B cell (primary cell): ENCODE data around the gene TMEM255B. TPM values are rescaled to one million over a fixed set of nuclear protein-coding genes. Genes with fewer than 3 reads are reported as not detected.

Experiments
- ATAC-seq: fragments of 200-7000 bp; cut with Tn5 transposase; one replicate; pipeline ENCODE4 v1.10.0; 2021; ENCODE audit warnings: low read depth, mild to moderate bottlenecking, moderate number of reproducible peaks, moderate library complexity
- CTCF ChIA-PET: fragments of 350-600 bp; sonication (Branson Sonifier 250); formaldehyde crosslinking; loops from one replicate; lab custom pipeline; 2021; ENCODE audit warnings: antibody characterized with exemption, inconsistent platforms; lab: Charles Lee
- POLR2A ChIA-PET: fragments of 350-600 bp; sonication (Branson Sonifier 250); formaldehyde crosslinking; loops from one replicate; lab custom pipeline; 2021; ENCODE audit warnings: antibody characterized with exemption; lab: Charles Lee
- DNase-seq: peaks from one replicate; pipeline ENCODE4 v3.0.0; 2013
- H2AFZ ChIP-seq: 2 replicates; pipeline ENCODE4 v1.6.1; 2012; ENCODE audit warnings: mild to moderate bottlenecking, low read depth, low read length; ENCODE audit not compliant: insufficient read depth, poor library complexity, severe bottlenecking
- H3K27ac ChIP-seq, 2 donors: 1 replicate in 1 of 2; 2 replicates in 1 of 2; pipeline ENCODE4 v1.5.1; 2012 to 2013; ENCODE audit warnings: low read length in 2 of 2, mild to moderate bottlenecking in 2 of 2, moderate library complexity in 1 of 2
- H3K27me3 ChIP-seq, 4 experiments: fragments of 200-600 bp in 1 of 4; sonication (generic) in 1 of 4; replicated peaks in 1 of 4; 1 replicate in 2 of 4; 2 replicates in 2 of 4; pipeline versions ENCODE4 v1.6.1 to v1.7.0; 2013 to 2016; ENCODE audit warnings: low read length in 3 of 4, mild to moderate bottlenecking in 2 of 4, mixed read lengths in 1 of 4, moderate library complexity in 1 of 4; ENCODE audit not compliant: insufficient read depth in 4 of 4, control insufficient read depth in 3 of 4; ENCODE audit errors: control extremely low read depth in 1 of 4
- H3K36me3 ChIP-seq, 2 experiments: replicated peaks in 1 of 2; 1 replicate in 1 of 2; 2 replicates in 1 of 2; pipeline versions ENCODE4 v1.6.1 to v1.7.1; 2013; ENCODE audit warnings: low read length in 1 of 2; ENCODE audit not compliant: insufficient read depth in 2 of 2, control insufficient read depth in 1 of 2; ENCODE audit errors: control extremely low read depth in 1 of 2, extremely low read depth in 1 of 2
- H3K4me1 ChIP-seq, 2 donors: fragments of 200-600 bp in 1 of 2; sonication (generic) in 1 of 2; 1 replicate in 1 of 2; 2 replicates in 1 of 2; pipeline versions ENCODE4 v1.5.1 to v1.6.1; 2013 to 2017; ENCODE audit warnings: low read length in 2 of 2; ENCODE audit not compliant: control insufficient read depth in 2 of 2, insufficient read depth in 2 of 2
- H3K4me2 ChIP-seq: replicated peaks from 2 replicates; pipeline ENCODE3; 2012; ENCODE audit warnings: mild to moderate bottlenecking, low read depth, low read length; ENCODE audit not compliant: poor library complexity, severe bottlenecking
- H3K4me3 ChIP-seq, 5 experiments: fragments of 200-600 bp in 1 of 5; sonication (generic) in 1 of 5; 1 replicate in 3 of 5; 2 replicates in 2 of 5; pipeline versions ENCODE4 v1.5.1 to v1.7.0; 2011 to 2016; ENCODE audit warnings: low read length in 4 of 5, mild to moderate bottlenecking in 4 of 5, low read depth in 2 of 5, control low read depth in 1 of 5, moderate library complexity in 1 of 5; ENCODE audit not compliant: insufficient read depth in 1 of 5; ENCODE audit errors: control extremely low read depth in 1 of 5, extremely low read depth in 1 of 5
- H3K79me2 ChIP-seq: fragments of 200-600 bp; sonication (generic); one replicate; pipeline ENCODE4 v1.6.0; 2016; ENCODE audit warnings: low read length; ENCODE audit not compliant: control insufficient read depth, insufficient read depth
- H3K9ac ChIP-seq: fragments of 200-600 bp; sonication (generic); 2 replicates; pipeline ENCODE4 v1.6.1; 2017; ENCODE audit warnings: mild to moderate bottlenecking, low read length, moderate library complexity
- H3K9me3 ChIP-seq, 3 donors: one replicate each; pipeline versions ENCODE4 v1.6.1 to v1.7.1; 2013; ENCODE audit warnings: low read length in 2 of 3; ENCODE audit not compliant: control insufficient read depth in 2 of 3, insufficient read depth in 1 of 3; ENCODE audit errors: control extremely low read depth in 1 of 3
- H4K20me1 ChIP-seq: 2 replicates; pipeline ENCODE4 v1.6.0; 2012; ENCODE audit warnings: mild to moderate bottlenecking, low read length; ENCODE audit not compliant: insufficient read depth, control insufficient read depth, poor library complexity, severe bottlenecking
- H3K27ac Mint-ChIP-seq: one replicate; pipeline ENCODE4 v1.8.0; 2021; ENCODE audit warnings: mixed read lengths
- H3K27me3 Mint-ChIP-seq: one replicate; pipeline ENCODE4 v1.8.0; 2021; ENCODE audit warnings: mixed read lengths
- H3K4me1 Mint-ChIP-seq: one replicate; pipeline ENCODE4 v1.8.0; 2021; ENCODE audit warnings: mixed read lengths
- H3K4me3 Mint-ChIP-seq: one replicate; pipeline ENCODE4 v1.8.0; 2021; ENCODE audit warnings: mixed read lengths
- H3K9me3 Mint-ChIP-seq: one replicate; pipeline ENCODE4 v1.8.0; 2022; ENCODE audit warnings: mixed read lengths; ENCODE audit not compliant: insufficient read depth
- EZH2 ChIP-seq: IDR thresholded peaks from 2 replicates; pipeline ENCODE4 v1.6.1; 2012; ENCODE audit warnings: borderline replicate concordance, low read depth, mild to moderate bottlenecking, moderate library complexity, low read length; ENCODE audit not compliant: insufficient read depth, poor library complexity, severe bottlenecking
- WGBS: methylation state at CpG from one replicate; pipeline ENCODE4 v1.1.5; 2013; ENCODE audit warnings: missing lambda C conversion rate; ENCODE audit not compliant: insufficient coverage; 5-methylcytosine and 5-hydroxymethylcytosine counted together
- intact Hi-C: fragments of 100-400 bp; cut with micrococcal nuclease; formaldehyde crosslinking; loops from one replicate; pipeline ENCODE4 v1.10.0; 2022
- polyA plus RNA-seq: library from polyadenylated mRNA; depleted of rRNA; stranded (reverse); fragments of >200 nt; gene quantifications from 2 replicates; pipeline ENCODE4 v1.2.3, GENCODE V29; 2012
- total RNA-seq, 2 donors: library from RNA; stranded (reverse); fragments of 120-200 nt in 1 of 2; gene quantifications; 1 replicate in 1 of 2; 2 replicates in 1 of 2; pipeline versions ENCODE4 v1.2.3 to v1.2.4, GENCODE V29; 2013 to 2022
- TF ChIP-seq, protein P1 (sequence below): fragments of 200-600 bp; IDR thresholded peaks from one replicate; pipeline ENCODE4 v1.8.0; 2022; ENCODE audit warnings: antibody characterized with exemption, mild to moderate bottlenecking

Gene TMEM255B
- total and polyA plus RNA-seq, 2 donors (not counting 1 experiment from before 2014, with no cell fraction given) = 2.1 to 8.2 TPM

DNA sequence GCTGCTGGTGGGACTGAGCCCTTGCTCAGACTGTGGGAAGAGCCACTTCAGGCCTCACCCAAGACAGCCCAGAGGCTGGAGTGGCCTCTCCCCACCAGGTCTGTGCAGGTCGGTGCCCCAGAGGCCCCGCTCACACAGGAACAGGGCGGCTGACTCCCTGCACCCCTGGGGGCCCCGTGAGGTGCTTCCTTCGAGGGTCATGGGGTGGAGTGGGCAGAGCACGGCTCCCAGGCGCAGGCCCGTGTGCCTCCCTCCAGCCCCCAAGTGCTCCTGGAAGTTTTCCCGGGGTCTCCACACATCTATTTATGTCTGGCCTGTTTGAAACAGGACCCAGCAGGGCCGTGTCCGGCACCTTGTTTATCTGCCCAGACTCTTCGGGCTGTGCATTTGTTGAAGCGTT, 9.5 kb upstream of the TMEM255B start:
- DNase-seq (no peak), ATAC-seq (no peak)
- Histone ChIP-seq H3K79me2 (no peaks in the 10 kb centered on the region), H3K4me2 (no peak overlapping the region), H3K27me3 (no peaks in the 10 kb centered on the region), H3K4me3 (no peak overlapping the region), H3K36me3 (no peaks in the 10 kb centered on the region), H3K4me1 (no peaks in the 10 kb centered on the region), H3K27ac (no peak overlapping the region), H2AFZ (no peak overlapping the region), H3K9me3 (peaks cover 0 to 11% (median 2%) of the 10 kb centered on the region in 3 donors), H4K20me1 (no peaks in the 10 kb centered on the region), H3K9ac (no peak overlapping the region)
- TF ChIP-seq, protein P1, sequence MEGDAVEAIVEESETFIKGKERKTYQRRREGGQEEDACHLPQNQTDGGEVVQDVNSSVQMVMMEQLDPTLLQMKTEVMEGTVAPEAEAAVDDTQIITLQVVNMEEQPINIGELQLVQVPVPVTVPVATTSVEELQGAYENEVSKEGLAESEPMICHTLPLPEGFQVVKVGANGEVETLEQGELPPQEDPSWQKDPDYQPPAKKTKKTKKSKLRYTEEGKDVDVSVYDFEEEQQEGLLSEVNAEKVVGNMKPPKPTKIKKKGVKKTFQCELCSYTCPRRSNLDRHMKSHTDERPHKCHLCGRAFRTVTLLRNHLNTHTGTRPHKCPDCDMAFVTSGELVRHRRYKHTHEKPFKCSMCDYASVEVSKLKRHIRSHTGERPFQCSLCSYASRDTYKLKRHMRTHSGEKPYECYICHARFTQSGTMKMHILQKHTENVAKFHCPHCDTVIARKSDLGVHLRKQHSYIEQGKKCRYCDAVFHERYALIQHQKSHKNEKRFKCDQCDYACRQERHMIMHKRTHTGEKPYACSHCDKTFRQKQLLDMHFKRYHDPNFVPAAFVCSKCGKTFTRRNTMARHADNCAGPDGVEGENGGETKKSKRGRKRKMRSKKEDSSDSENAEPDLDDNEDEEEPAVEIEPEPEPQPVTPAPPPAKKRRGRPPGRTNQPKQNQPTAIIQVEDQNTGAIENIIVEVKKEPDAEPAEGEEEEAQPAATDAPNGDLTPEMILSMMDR = no peak
- TF ChIP-seq EZH2 = no peak
- Mint-ChIP-seq H3K4me1 (no peaks in the 10 kb centered on the region), H3K4me3 (no peak overlapping the region), H3K9me3 (no peaks in the 10 kb centered on the region), H3K27ac (no peak overlapping the region), H3K27me3 (no peaks in the 10 kb centered on the region)
- ChIA-PET POLR2A (no interaction called here), CTCF (no interaction called here)
- intact Hi-C loops = no loop called here
- 90% methylated on average over 13 of the region's 13 CpGs for WGBS

DNA sequence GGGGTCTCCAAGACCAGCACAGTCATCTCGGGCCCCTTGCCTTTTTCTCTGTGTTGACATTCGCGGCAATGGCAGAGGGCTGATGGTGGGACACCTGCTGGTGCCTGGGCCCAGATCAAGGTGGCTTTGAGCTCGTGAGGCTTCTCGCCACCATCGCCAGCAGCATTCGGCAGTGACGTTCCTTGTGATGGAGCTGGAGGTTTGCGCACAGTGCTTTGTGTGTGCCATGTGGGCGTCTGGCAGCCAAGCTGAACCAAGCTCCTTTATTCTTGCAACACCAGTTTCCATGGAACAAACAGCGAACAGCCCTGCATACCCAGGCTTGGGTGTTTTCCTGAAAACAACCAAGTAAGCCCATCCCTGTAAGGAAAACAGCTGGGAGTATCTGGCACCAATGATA, 9.1 kb upstream of the TMEM255B start:
- Histone ChIP-seq H3K27me3 (no peaks in the 10 kb centered on the region), H3K27ac (no peak overlapping the region), H3K9ac (no peak overlapping the region), H3K9me3 (peaks cover 0 to 11% (median 2%) of the 10 kb centered on the region in 3 donors), H3K36me3 (no peaks in the 10 kb centered on the region), H3K79me2 (no peaks in the 10 kb centered on the region), H2AFZ (no peak overlapping the region), H3K4me2 (no peak overlapping the region), H4K20me1 (no peaks in the 10 kb centered on the region), H3K4me3 (no peak overlapping the region), H3K4me1 (no peaks in the 10 kb centered on the region)
- H3K4me1 Mint-ChIP-seq = no peaks in the 10 kb centered on the region
- no peaks in the 10 kb centered on the region for H3K9me3 Mint-ChIP-seq
- TF ChIP-seq EZH2 = no peak
- TF ChIP-seq, protein P1 = no peak
- CTCF ChIA-PET = no interaction called here
- no peak overlapping the region for H3K27ac Mint-ChIP-seq
- DNase-seq = no peak
- ATAC-seq = no peak
- H3K4me3 Mint-ChIP-seq = no peak overlapping the region
- intact Hi-C loops = no loop called here
- WGBS = 94% methylated on average over 11 of the region's 11 CpGs
- POLR2A ChIA-PET = no interaction called here
- H3K27me3 Mint-ChIP-seq = no peaks in the 10 kb centered on the region
